Vagina (tissue), 2 donors: ENCODE results near the gene APOC4.

Source experiments
- CTCF ChIP-seq, 3 experiments: fragments of 450-650 bp in 2 of 3; fragments of 200-600 bp in 1 of 3; sonication (generic) in 1 of 3; IDR thresholded peaks; one replicate each; pipeline ENCODE4 v1.5.1; 2017 to 2019; ENCODE audit warnings: antibody characterized with exemption in 3 of 3, mild to moderate bottlenecking in 2 of 3, moderate library complexity in 2 of 3
- POLR2A ChIP-seq, 2 donors: fragments of 450-650 bp; IDR thresholded peaks; one replicate each; pipeline ENCODE4 v1.6.1; 2017; ENCODE audit warnings: antibody characterized with exemption in 2 of 2, mild to moderate bottlenecking in 2 of 2, moderate library complexity in 2 of 2
- POLR2AphosphoS5 ChIP-seq, 2 donors: sonication (generic); formaldehyde crosslinking; IDR thresholded peaks; one replicate each; pipeline ENCODE4 v1.9.0; 2017; ENCODE audit warnings: antibody characterized with exemption in 2 of 2, mild to moderate bottlenecking in 2 of 2, low read depth in 1 of 2; ENCODE audit not compliant: insufficient read depth in 1 of 2

GRCh38 chr19:44903216-44903601, 38.8 kb upstream of the APOC4 start:
- TF ChIP-seq CTCF (IDR thresholded peaks at IDR 0.05) = no peak
- no peak for TF ChIP-seq POLR2AphosphoS5 (IDR thresholded peaks at IDR 0.05; ENCODE audit: insufficient read depth in 1 of 2, low read depth in 1 of 2)
- no peak for TF ChIP-seq POLR2A (IDR thresholded peaks at IDR 0.05)
